IPS DF 6.9 (cell line): ENCODE measurements around the gene NAALAD2.
A peak's percentile ranks its signal among the peaks of the same experiment; 100 is the strongest.
"Not testable (repeated sequence)": the region's sequence is repeated elsewhere in the genome, so short reads cannot be mapped to it uniquely, and the experiment has no call there.

Experiments
- DNase-seq: peaks from one replicate; pipeline ENCODE4 v3.0.0-alpha.2; 2013; ENCODE audit warnings: low read depth, low spot score
- H3K27ac ChIP-seq: one replicate; pipeline ENCODE4 v1.5.1; 2013; ENCODE audit warnings: low read length, control low read depth
- H3K27me3 ChIP-seq: 2 replicates; pipeline ENCODE4 v1.6.1; 2013; ENCODE audit warnings: mild to moderate bottlenecking, low read length; ENCODE audit not compliant: control insufficient read depth, insufficient read depth
- H3K36me3 ChIP-seq: 2 replicates; pipeline ENCODE4 v1.6.1; 2013; ENCODE audit warnings: low read length; ENCODE audit not compliant: control insufficient read depth, insufficient read depth
- H3K4me1 ChIP-seq: 2 replicates; pipeline ENCODE4 v1.6.1; 2013; ENCODE audit warnings: low read length; ENCODE audit not compliant: control insufficient read depth, insufficient read depth
- H3K4me3 ChIP-seq: 2 replicates; pipeline ENCODE4 v1.5.1; 2013; ENCODE audit warnings: mild to moderate bottlenecking, low read length
- H3K9me3 ChIP-seq: 2 replicates; pipeline ENCODE4 v1.6.1; 2013; ENCODE audit warnings: low read length, inconsistent platforms; ENCODE audit not compliant: control insufficient read depth, insufficient read depth
- WGBS: extraction: QIAGEN DNeasy Blood & Tissue Kit; methylation state at CpG from one replicate; pipeline ENCODE4 v1.1.7; 2013; ENCODE audit warnings: mixed read lengths, missing lambda C conversion rate; ENCODE audit not compliant: insufficient read length, insufficient coverage; 5-methylcytosine and 5-hydroxymethylcytosine counted together

Gene NAALAD2

GRCh38 chr11:90133560-90134477, 644 bp upstream of the NAALAD2 start:
- H3K4me3 ChIP-seq, result peak overlapping the region; percentile 41; the same call in 1 of the 2 replicates
- H3K27me3 ChIP-seq, result no peaks in the 10 kb centered on the region
- no peaks in the 10 kb centered on the region for H3K9me3 ChIP-seq
- DNase-seq, result no peak
- no peaks in the 10 kb centered on the region for H3K36me3 ChIP-seq
- no CpG with 5 or more reads among the region's 11 CpGs for WGBS
- no peaks in the 10 kb centered on the region; the same call in 1 of the 2 replicates for H3K4me1 ChIP-seq
- no peak overlapping the region for H3K27ac ChIP-seq

- no peaks in the 10 kb centered on the region for H3K36me3 ChIP-seq
- DNase-seq, result no peak
- no peaks in the 10 kb centered on the region for H3K27me3 ChIP-seq
- peak overlapping the region; percentile 41; the same call in 1 of the 2 replicates for H3K4me3 ChIP-seq
- H3K9me3 ChIP-seq, result no peaks in the 10 kb centered on the region
- no peaks in the 10 kb centered on the region; the same call in 1 of the 2 replicates for H3K4me1 ChIP-seq
- no peak overlapping the region for H3K27ac ChIP-seq
- WGBS, result no CpG with 5 or more reads among the region's 5 CpGs
These were observed 553 bp downstream of the NAALAD2 start for GRCh38 chr11:90135016-90135415.

GRCh38 chr11:90148900-90149299, 14.4 kb downstream of the NAALAD2 start:
- H3K4me1 ChIP-seq, result no peaks in the 10 kb centered on the region
- no peaks in the 10 kb centered on the region for H3K36me3 ChIP-seq
- no CpG with 5 or more reads among the region's 1 CpG for WGBS
- no peaks in the 10 kb centered on the region for H3K27me3 ChIP-seq
- H3K27ac ChIP-seq, result no peak overlapping the region
- H3K9me3 ChIP-seq, result no peaks in the 10 kb centered on the region
- H3K4me3 ChIP-seq, result no peak overlapping the region
- no peak for DNase-seq

- not testable (repeated sequence) for DNase-seq, H3K4me1 ChIP-seq, H3K36me3 ChIP-seq, H3K4me3 ChIP-seq, H3K27ac ChIP-seq, H3K9me3 ChIP-seq, H3K27me3 ChIP-seq
- no CpG with 5 or more reads among the region's 49 CpGs for WGBS
These were observed 32.6 kb downstream of the NAALAD2 start for GRCh38 chr11:90166982-90167573.

- H3K36me3 ChIP-seq, H3K27me3 ChIP-seq, H3K9me3 ChIP-seq, H3K4me1 ChIP-seq, H3K27ac ChIP-seq, H3K4me3 ChIP-seq, DNase-seq: not testable (repeated sequence)
- WGBS, result no CpG with 5 or more reads among the region's 8 CpGs
These were observed 33.2 kb downstream of the NAALAD2 start for GRCh38 chr11:90167704-90168103.

- Histone ChIP-seq H3K27me3 (no peaks in the 10 kb centered on the region), H3K9me3 (no peaks in the 10 kb centered on the region), H3K4me1 (no peaks in the 10 kb centered on the region), H3K27ac (no peak overlapping the region), H3K4me3 (no peak overlapping the region), H3K36me3 (no peaks in the 10 kb centered on the region)
- no CpG with 5 or more reads among the region's 3 CpGs for WGBS
- DNase-seq, result no peak
These were observed 34.1 kb downstream of the NAALAD2 start for GRCh38 chr11:90168571-90168970.

- H3K27ac ChIP-seq, result no peak overlapping the region
- H3K4me1 ChIP-seq, result no peaks in the 10 kb centered on the region
- no peak for DNase-seq
- no peak overlapping the region for H3K4me3 ChIP-seq
- no peaks in the 10 kb centered on the region for H3K36me3 ChIP-seq
- no peaks in the 10 kb centered on the region for H3K27me3 ChIP-seq
- H3K9me3 ChIP-seq, result no peaks in the 10 kb centered on the region
These were observed 36.9 kb downstream of the NAALAD2 start for GRCh38 chr11:90171359-90171758.

GRCh38 chr11:90176069-90176468, 41.6 kb downstream of the NAALAD2 start:
- Histone ChIP-seq H3K9me3 (no peaks in the 10 kb centered on the region), H3K27me3 (no peaks in the 10 kb centered on the region), H3K4me1 (no peaks in the 10 kb centered on the region), H3K4me3 (no peak overlapping the region), H3K27ac (no peak overlapping the region), H3K36me3 (no peaks in the 10 kb centered on the region)
- WGBS, result no CpG with 5 or more reads among the region's 1 CpG
- DNase-seq, result no peak

- no CpG with 5 or more reads among the region's 2 CpGs for WGBS
- H3K9me3 ChIP-seq, result no peaks in the 10 kb centered on the region
- no peaks in the 10 kb centered on the region for H3K4me1 ChIP-seq
- H3K27ac ChIP-seq, result no peak overlapping the region
- DNase-seq, result no peak
- no peak overlapping the region for H3K4me3 ChIP-seq
- H3K27me3 ChIP-seq, result no peaks in the 10 kb centered on the region
- H3K36me3 ChIP-seq, result no peaks in the 10 kb centered on the region
These were observed 44.3 kb downstream of the NAALAD2 start for GRCh38 chr11:90178751-90179150.

GRCh38 chr11:90179923-90180322, 45.5 kb downstream of the NAALAD2 start:
- Histone ChIP-seq H3K36me3 (no peaks in the 10 kb centered on the region), H3K9me3 (no peaks in the 10 kb centered on the region), H3K4me1 (no peaks in the 10 kb centered on the region), H3K27me3 (no peaks in the 10 kb centered on the region), H3K27ac (no peak overlapping the region), H3K4me3 (no peak overlapping the region)
- WGBS, result no CpG with 5 or more reads among the region's 2 CpGs
- no peak for DNase-seq
